Activated B cell treated with CpG ODN at 0.5 μM for 24 hours (primary cell): ENCODE measurements around the gene PLCG2. TPM values are rescaled to one million over a fixed set of nuclear protein-coding genes. Genes with fewer than 3 reads are reported as not detected.
A peak's percentile ranks its signal among the peaks of the same experiment; 100 is the strongest.

Source experiments
- ATAC-seq: fragments of 200-7000 bp; cut with Tn5 transposase; one replicate; pipeline ENCODE4 v1.10.0; 2021; ENCODE audit warnings: low read depth, mild to moderate bottlenecking, moderate library complexity
- CTCF ChIA-PET: fragments of 350-600 bp; sonication (Branson Sonifier 250); formaldehyde crosslinking; loops from one replicate; lab custom pipeline; 2021; ENCODE audit warnings: antibody characterized with exemption; lab: Charles Lee
- POLR2A ChIA-PET: fragments of 350-600 bp; sonication (Branson Sonifier 250); formaldehyde crosslinking; loops from one replicate; lab custom pipeline; 2021; ENCODE audit warnings: antibody characterized with exemption; lab: Charles Lee
- DNase-seq: peaks from one replicate; pipeline ENCODE4 v3.0.0; 2022
- H3K27ac Mint-ChIP-seq: one replicate; pipeline ENCODE4 v1.8.0; 2020; ENCODE audit warnings: mixed read lengths
- H3K27me3 Mint-ChIP-seq: one replicate; pipeline ENCODE4 v1.8.0; 2021; ENCODE audit warnings: mixed read lengths
- H3K36me3 Mint-ChIP-seq: one replicate; pipeline ENCODE4 v1.8.0; 2021; ENCODE audit warnings: low read depth, mixed read lengths
- H3K4me1 Mint-ChIP-seq: one replicate; pipeline ENCODE4 v1.8.0; 2021; ENCODE audit warnings: mixed read lengths
- H3K4me3 Mint-ChIP-seq: one replicate; pipeline ENCODE4 v1.8.0; 2020; ENCODE audit warnings: mild to moderate bottlenecking, mixed read lengths
- H3K9me3 Mint-ChIP-seq: one replicate; pipeline ENCODE4 v1.8.0; 2020; ENCODE audit warnings: mixed read lengths
- CTCF ChIP-seq: fragments of 200-600 bp; IDR thresholded peaks from one replicate; pipeline ENCODE4 v1.8.0; 2022; ENCODE audit warnings: antibody characterized with exemption, mild to moderate bottlenecking
- intact Hi-C: fragments of 100-400 bp; cut with micrococcal nuclease; formaldehyde crosslinking; loops from one replicate; pipeline ENCODE4 v1.15.1; 2024
- total RNA-seq: library from RNA; stranded (reverse); gene quantifications from 2 replicates; pipeline ENCODE4 v1.2.3, GENCODE V29; 2022

The PLCG2 gene
- total RNA-seq, 1 donor from 2014 or later: 525 TPM

- ATAC-seq: no peak
- DNase-seq: no peak
- Mint-ChIP-seq H3K36me3 (peaks cover 80% of the 10 kb centered on the region), H3K4me1 (no peaks in the 10 kb centered on the region), H3K27ac (peak overlapping the region; percentile 46), H3K4me3 (no peak overlapping the region), H3K27me3 (no peaks in the 10 kb centered on the region), H3K9me3 (no peaks in the 10 kb centered on the region)
- ChIA-PET CTCF (no interaction called here), POLR2A (no interaction called here)
- no peak for TF ChIP-seq CTCF
- intact Hi-C loops: no loop called here
These were observed 112.8 kb downstream of the PLCG2 start for GRCh38 chr16:81891736-81892364.

- Mint-ChIP-seq H3K27ac (no peak overlapping the region), H3K36me3 (peaks cover 81% of the 10 kb centered on the region), H3K9me3 (no peaks in the 10 kb centered on the region), H3K4me3 (no peak overlapping the region), H3K27me3 (no peaks in the 10 kb centered on the region), H3K4me1 (no peaks in the 10 kb centered on the region)
- POLR2A ChIA-PET: interaction anchor here (0.8 kb wide), 1 partner anchor 99 kb away, joined by 5 read pairs; no protein-coding TSS in a partner anchor
- CTCF ChIA-PET: no interaction called here
- ATAC-seq (no peak), DNase-seq (no peak)
- no peak for TF ChIP-seq CTCF
- intact Hi-C loops: no loop called here
These were observed 115.5 kb downstream of the PLCG2 start for GRCh38 chr16:81894592-81894991.

- intact Hi-C loops: no loop called here
- ChIA-PET CTCF (no interaction called here), POLR2A (interaction anchor here (0.8 kb wide), 1 partner anchor 179 kb away, joined by 3 read pairs; no protein-coding TSS in a partner anchor)
- TF ChIP-seq CTCF: no peak
- Mint-ChIP-seq H3K27me3 (no peaks in the 10 kb centered on the region), H3K4me1 (no peaks in the 10 kb centered on the region), H3K36me3 (peaks cover 86% of the 10 kb centered on the region), H3K9me3 (no peaks in the 10 kb centered on the region), H3K4me3 (no peak overlapping the region), H3K27ac (peak overlapping the region; percentile 50)
- ATAC-seq (no peak), DNase-seq (no peak)
These were observed 117.8 kb downstream of the PLCG2 start for GRCh38 chr16:81896902-81897301.

- H3K27ac Mint-ChIP-seq: no peak overlapping the region
- POLR2A ChIA-PET: no interaction called here
- no peak for ATAC-seq
- TF ChIP-seq CTCF: no peak
- no peaks in the 10 kb centered on the region for H3K27me3 Mint-ChIP-seq
- H3K36me3 Mint-ChIP-seq: peaks cover 85% of the 10 kb centered on the region
- CTCF ChIA-PET: no interaction called here
- intact Hi-C loops: no loop called here
- H3K4me1 Mint-ChIP-seq: no peaks in the 10 kb centered on the region
- H3K4me3 Mint-ChIP-seq: no peak overlapping the region
- H3K9me3 Mint-ChIP-seq: no peaks in the 10 kb centered on the region
- no peak for DNase-seq
These were observed 120.5 kb downstream of the PLCG2 start for GRCh38 chr16:81899601-81900000.

DNA sequence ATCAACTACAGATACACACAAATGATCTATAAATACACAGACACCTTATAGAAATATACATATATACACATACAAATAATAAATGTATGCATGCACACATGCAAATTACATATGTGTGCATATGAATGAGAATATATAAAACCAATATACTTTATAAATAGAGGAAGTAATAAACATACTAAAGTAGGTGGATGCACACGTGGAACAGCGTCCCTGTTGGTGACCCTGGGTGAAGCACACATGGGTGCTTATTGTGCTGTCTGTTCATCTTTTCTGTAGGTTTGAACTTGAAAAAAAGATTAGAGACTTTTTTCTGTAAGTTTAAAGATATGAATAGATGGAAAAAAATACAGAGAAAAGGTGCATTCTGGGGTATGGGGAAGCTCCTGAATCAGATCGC, 120.9 kb downstream of the PLCG2 start:
- H3K4me1 Mint-ChIP-seq: no peaks in the 10 kb centered on the region
- H3K27ac Mint-ChIP-seq: no peak overlapping the region
- H3K27me3 Mint-ChIP-seq: no peaks in the 10 kb centered on the region
- H3K36me3 Mint-ChIP-seq: peaks cover 87% of the 10 kb centered on the region
- POLR2A ChIA-PET: no interaction called here
- intact Hi-C loops: no loop called here
- CTCF ChIA-PET: interaction anchor here (1.2 kb wide), 1 partner anchor 10 kb away, joined by 3 read pairs; no protein-coding TSS in a partner anchor
- ATAC-seq (no peak), DNase-seq (no peak)
- H3K9me3 Mint-ChIP-seq: no peaks in the 10 kb centered on the region
- H3K4me3 Mint-ChIP-seq: no peak overlapping the region
- TF ChIP-seq CTCF: no peak
